D721Med (cell line): ENCODE results near the gene NOTCH2NLA.
"Not testable (repeated sequence)": the region's sequence is repeated elsewhere in the genome, so short reads cannot be mapped to it uniquely, and the experiment has no call there.

Experiments
- DNase-seq: peaks from one replicate; pipeline ENCODE4 v3.0.0; 2011; ENCODE audit warnings: low spot score; ENCODE audit not compliant: insufficient read length
- FAIRE-seq: peaks from 2 replicates; lab custom pipeline; 2011; peaks lifted over from hg19 to GRCh38; lab: Jason Lieb, UNC
- TF ChIP-seq, protein P1 (sequence below): IDR thresholded peaks from 2 replicates; pipeline ENCODE4 v1.5.1; 2012; ENCODE audit warnings: mild to moderate bottlenecking, control low read depth; ENCODE audit not compliant: insufficient read depth; ENCODE audit errors: missing control alignments

The NOTCH2NLA gene

DNA sequence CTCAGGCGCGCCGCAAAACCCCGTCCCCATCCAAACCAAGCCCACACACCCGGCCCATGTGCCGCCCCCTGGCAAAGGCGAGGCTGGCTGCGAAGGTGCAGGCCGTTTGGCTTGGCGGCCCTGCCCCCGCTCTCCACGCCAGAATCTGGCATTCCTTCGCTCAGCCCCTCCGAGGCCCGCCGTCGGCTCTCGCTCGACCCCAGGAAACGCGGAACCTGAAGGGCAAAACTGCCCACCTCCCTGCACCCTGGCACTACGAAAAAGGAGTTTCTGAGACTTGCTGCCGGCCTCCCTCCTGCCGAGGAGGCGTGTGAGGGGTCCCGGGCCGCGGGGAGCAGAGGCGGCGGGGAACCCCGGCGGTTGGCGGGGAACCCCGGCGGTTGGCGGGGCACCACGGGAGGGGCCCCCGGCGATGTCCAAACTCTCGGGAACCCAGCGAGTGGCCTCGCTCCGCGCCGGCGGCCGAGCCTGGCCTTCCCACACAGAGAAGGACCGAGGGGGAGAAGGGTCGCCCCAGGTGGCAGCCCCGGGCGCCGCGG, 608 bp downstream of the NOTCH2NLA start:
- not testable (repeated sequence) for FAIRE-seq, DNase-seq

DNA sequence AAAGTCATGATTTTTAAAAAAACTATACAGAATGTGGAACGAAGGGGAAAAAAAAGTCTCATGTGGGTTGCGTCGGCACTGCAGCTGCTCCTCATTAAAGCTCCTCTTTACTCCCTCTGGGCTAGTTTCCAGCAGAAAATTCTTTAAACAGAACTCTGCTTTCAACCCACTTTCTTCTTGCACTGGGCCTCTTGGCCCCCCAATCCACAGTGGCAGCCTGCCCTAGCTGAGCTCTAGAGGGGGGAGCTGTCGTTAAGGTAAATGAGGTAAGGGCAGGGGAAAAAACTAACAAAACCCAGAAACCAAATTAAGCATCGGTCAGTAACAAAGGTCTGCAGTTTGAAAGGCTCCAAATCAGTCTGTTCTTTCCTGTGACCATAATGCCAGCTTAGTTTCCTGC, 54.3 kb downstream of the NOTCH2NLA start:
- not testable (repeated sequence) for DNase-seq, FAIRE-seq

DNA sequence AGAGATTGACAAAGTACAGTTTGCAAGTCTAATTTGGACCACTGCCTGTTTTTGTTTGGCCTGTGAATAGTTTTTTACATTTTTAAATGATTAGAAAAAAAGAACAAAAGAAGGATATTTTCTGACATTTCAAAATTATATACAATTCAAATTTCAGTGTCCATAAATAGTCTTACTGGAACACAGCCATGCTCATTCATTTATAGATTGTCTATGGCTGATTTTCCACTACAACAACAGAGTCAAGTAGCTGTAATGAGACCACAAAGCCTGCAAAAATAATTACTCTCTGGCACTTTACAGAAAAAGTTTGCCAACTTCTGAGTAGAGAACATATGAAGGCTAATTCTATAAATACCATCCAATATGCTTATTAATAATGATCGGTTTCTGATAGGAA, 61.1 kb downstream of the NOTCH2NLA start:
- FAIRE-seq, DNase-seq: not testable (repeated sequence)

DNA sequence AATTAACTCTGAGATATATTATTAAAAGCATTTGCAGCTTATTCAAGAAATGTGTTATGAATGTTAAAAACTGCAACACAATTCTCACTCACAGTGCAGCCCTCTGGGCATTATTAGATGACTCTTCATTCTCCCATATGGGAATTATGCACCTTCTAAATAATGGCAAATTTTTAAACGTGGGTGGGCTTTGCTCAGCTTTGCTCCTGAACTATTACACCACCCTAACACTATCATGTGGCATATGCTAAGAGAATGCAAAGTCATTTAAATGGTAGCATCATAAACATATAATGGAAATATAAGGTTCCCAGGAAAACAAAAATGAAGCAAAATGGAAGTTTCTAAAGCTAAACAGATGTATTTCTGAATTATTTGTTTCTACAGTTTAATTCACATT, 61.5 kb downstream of the NOTCH2NLA start:
- FAIRE-seq, DNase-seq: not testable (repeated sequence)

DNA sequence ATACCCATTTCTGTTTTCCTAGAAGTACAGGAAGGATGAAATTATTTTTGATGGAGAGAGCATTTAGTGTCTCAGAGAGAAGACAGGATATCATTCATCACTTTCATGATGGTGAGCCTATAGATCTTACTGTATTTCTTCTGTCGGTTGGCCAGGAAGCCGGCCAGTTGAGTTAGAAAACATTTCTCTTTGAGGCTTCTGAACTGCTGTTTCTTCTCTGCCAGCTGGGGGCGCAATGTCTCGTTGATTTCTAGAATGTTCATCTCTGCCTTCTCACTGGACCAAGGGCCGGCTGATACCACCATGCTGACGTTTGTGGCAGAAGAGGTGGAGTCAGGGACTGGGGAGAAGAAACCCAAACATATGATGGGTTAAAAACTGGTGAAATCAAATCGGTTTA, 84.4 kb downstream of the NOTCH2NLA start, which contains the start of gene NBPF10:
Gene NBPF10 (minus strand): TSS at position 340 of the 400 bp plus-strand sequence. CDS start 35 bp downstream, at position 305.
- not testable (repeated sequence) for FAIRE-seq, DNase-seq
- TF ChIP-seq, protein P1, sequence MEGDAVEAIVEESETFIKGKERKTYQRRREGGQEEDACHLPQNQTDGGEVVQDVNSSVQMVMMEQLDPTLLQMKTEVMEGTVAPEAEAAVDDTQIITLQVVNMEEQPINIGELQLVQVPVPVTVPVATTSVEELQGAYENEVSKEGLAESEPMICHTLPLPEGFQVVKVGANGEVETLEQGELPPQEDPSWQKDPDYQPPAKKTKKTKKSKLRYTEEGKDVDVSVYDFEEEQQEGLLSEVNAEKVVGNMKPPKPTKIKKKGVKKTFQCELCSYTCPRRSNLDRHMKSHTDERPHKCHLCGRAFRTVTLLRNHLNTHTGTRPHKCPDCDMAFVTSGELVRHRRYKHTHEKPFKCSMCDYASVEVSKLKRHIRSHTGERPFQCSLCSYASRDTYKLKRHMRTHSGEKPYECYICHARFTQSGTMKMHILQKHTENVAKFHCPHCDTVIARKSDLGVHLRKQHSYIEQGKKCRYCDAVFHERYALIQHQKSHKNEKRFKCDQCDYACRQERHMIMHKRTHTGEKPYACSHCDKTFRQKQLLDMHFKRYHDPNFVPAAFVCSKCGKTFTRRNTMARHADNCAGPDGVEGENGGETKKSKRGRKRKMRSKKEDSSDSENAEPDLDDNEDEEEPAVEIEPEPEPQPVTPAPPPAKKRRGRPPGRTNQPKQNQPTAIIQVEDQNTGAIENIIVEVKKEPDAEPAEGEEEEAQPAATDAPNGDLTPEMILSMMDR: peak; percentile 30
